GM12878 (cell line): ENCODE data around the gene CSHL1. TPM values are rescaled to one million over a fixed set of nuclear protein-coding genes. Genes with fewer than 3 reads are reported as not detected.
A peak's percentile ranks its signal among the peaks of the same experiment; 100 is the strongest.

ENCODE experiments used
- ATF2 ChIP-seq: IDR thresholded peaks from 2 replicates; pipeline ENCODE4 v1.6.1; 2012; ENCODE audit warnings: low read length, inconsistent platforms
- ATF3 ChIP-seq: IDR thresholded peaks from 2 replicates; pipeline ENCODE4 v1.6.1; 2011; ENCODE audit warnings: low read depth, mild to moderate bottlenecking, low read length, moderate library complexity, borderline replicate concordance; ENCODE audit errors: extremely low read depth
- BMI1 ChIP-seq: fragments of 450-650 bp; IDR thresholded peaks from 2 replicates; pipeline ENCODE4 v1.6.1; 2016; ENCODE audit warnings: mild to moderate bottlenecking, moderate library complexity, borderline replicate concordance
- CBFB ChIP-seq: IDR thresholded peaks from 2 replicates; pipeline ENCODE4 v1.6.1; 2016; ENCODE audit warnings: antibody characterized with exemption, low read depth
- CHD4 ChIP-seq: fragments of 200-600 bp; sonication (generic); IDR thresholded peaks from 2 replicates; pipeline ENCODE4 v1.6.1; 2016; ENCODE audit warnings: mild to moderate bottlenecking
- FOXM1 ChIP-seq: IDR thresholded peaks from 2 replicates; pipeline ENCODE4 v1.6.1; 2012; ENCODE audit warnings: low read depth, mild to moderate bottlenecking, inconsistent platforms, low read length, moderate library complexity
- HSF1 ChIP-seq: fragments of 150-350 bp; IDR thresholded peaks from 2 replicates; pipeline ENCODE4 v1.6.1; 2014; ENCODE audit warnings: mild to moderate bottlenecking, low read depth, low read length
- MEF2A ChIP-seq: IDR thresholded peaks from 2 replicates; pipeline ENCODE4 v1.6.1; 2011; ENCODE audit warnings: low read depth, mild to moderate bottlenecking, low read length, moderate library complexity; ENCODE audit not compliant: insufficient read depth
- MLLT1 ChIP-seq: fragments of 450-650 bp; IDR thresholded peaks from 2 replicates; pipeline ENCODE4 v1.6.1; 2016; ENCODE audit warnings: mild to moderate bottlenecking
- MYB ChIP-seq: fragments of 150-350 bp; IDR thresholded peaks from 2 replicates; pipeline ENCODE4 v1.6.1; 2014; ENCODE audit warnings: mild to moderate bottlenecking, low read depth, low read length, borderline replicate concordance
- NR2F1 ChIP-seq: fragments of 450-650 bp; conservative IDR thresholded peaks from 2 replicates; pipeline ENCODE4 v1.6.1; 2017; ENCODE audit warnings: mild to moderate bottlenecking
- PRDM15 ChIP-seq: fragments of 450-650 bp; formaldehyde crosslinking; IDR thresholded peaks from 2 replicates; pipeline ENCODE4 v1.4.0; 2020; ENCODE audit warnings: mild to moderate bottlenecking, moderate library complexity
- RAD51 ChIP-seq: fragments of 450-650 bp; IDR thresholded peaks from 2 replicates; pipeline ENCODE4 v1.6.1; 2016; ENCODE audit warnings: moderate library complexity, mild to moderate bottlenecking, inconsistent platforms
- REST ChIP-seq: IDR thresholded peaks from 2 replicates; pipeline ENCODE4 v1.6.1; 2012; ENCODE audit warnings: mild to moderate bottlenecking, low read depth, low read length
- STAT3 ChIP-seq: IDR thresholded peaks from 2 replicates; pipeline ENCODE4 v1.6.1; 2011; ENCODE audit warnings: low read depth, low read length, improper control_type of control experiment
- SUZ12 ChIP-seq: fragments of 200-600 bp; sonication (generic); IDR thresholded peaks from one replicate; pipeline ENCODE4 v1.6.1; 2018; ENCODE audit warnings: antibody characterized with exemption, mild to moderate bottlenecking; ENCODE audit not compliant: unreplicated experiment
- TARDBP ChIP-seq: IDR thresholded peaks from 2 replicates; pipeline ENCODE4 v1.6.1; 2016; ENCODE audit warnings: borderline replicate concordance
- ZNF217 ChIP-seq: fragments of 450-650 bp; IDR thresholded peaks from 2 replicates; pipeline ENCODE4 v1.6.1; 2017; ENCODE audit warnings: antibody characterized with exemption, mild to moderate bottlenecking
- polyA plus RNA-seq, 11 experiments: library from polyadenylated mRNA; depleted of rRNA in 4 of 11; unstranded in 6 of 11; stranded (reverse) in 5 of 11; fragments of >200 nt; fragmentation: Nextera tagmentation in 4 of 11; fragmentation: Illumina TruSeq in 1 of 11; extraction: Ambion mirVana in 4 of 11; extraction: Trizol in 1 of 11; gene quantifications; 1 replicate in 1 of 11; 2 replicates in 10 of 11; pipeline versions ENCODE4 v1.2.1 to v1.2.3, GENCODE V29; 2011 to 2016; ENCODE audit warnings: inconsistent platforms in 2 of 11, missing spikeins in 2 of 11, low read depth in 1 of 11
- total RNA-seq, 4 experiments: library from RNA; depleted of rRNA in 3 of 4; stranded (reverse); fragments of >200 nt in 3 of 4; fragmentation: Illumina TruSeq in 1 of 4; extraction: Trizol in 1 of 4; gene quantifications; 2 replicates each; pipeline versions ENCODE4 v1.2.1 to v1.2.3, GENCODE V29; 2013 to 2021

Gene CSHL1
- total and polyA plus RNA-seq, 10 of the 15 experiments (the other 5 are each of a cell fraction or from before 2014, with no cell fraction given): not detected

GRCh38 chr17:63954402-63955063, 43.5 kb upstream of the CSHL1 start (continued):
- 0 out of 2 replicates have a peak, but pooled peaks have one; percentile 31 for TF ChIP-seq MLLT1
- TF ChIP-seq STAT3: no peak
- TF ChIP-seq NR2F1: peak; percentile 55
- TF ChIP-seq TARDBP: no peak
- TF ChIP-seq FOXM1: no peak
- TF ChIP-seq REST: no peak
- TF ChIP-seq BMI1: no peak
- no peak for TF ChIP-seq PRDM15 (CRISPR knock-in tag)
- TF ChIP-seq ATF3: no peak
- no peak for TF ChIP-seq MYB
- TF ChIP-seq ZNF217: no peak
- no peak for TF ChIP-seq ATF2
- no peak for TF ChIP-seq RAD51
- TF ChIP-seq MEF2A: 0 out of 2 replicates have a peak, but pooled peaks have one; percentile 16
- TF ChIP-seq SUZ12: no peak
- no peak for TF ChIP-seq CBFB
- no peak for TF ChIP-seq CHD4
- no peak for TF ChIP-seq HSF1
